CD4-positive, alpha-beta T cell (primary cell): ENCODE data around the gene ZNF17. TPM values are rescaled to one million over a fixed set of nuclear protein-coding genes. Genes with fewer than 3 reads are reported as not detected.

Source experiments
- ATAC-seq: fragments of 200-7000 bp; cut with Tn5 transposase; one replicate; pipeline ENCODE4 v1.10.0; 2022; ENCODE audit warnings: mild to moderate bottlenecking; ENCODE audit not compliant: poor library complexity
- CTCF ChIA-PET: fragments of 350-600 bp; sonication (Branson Sonifier 250); formaldehyde crosslinking; loops from one replicate; lab custom pipeline; 2021; ENCODE audit warnings: antibody characterized with exemption, inconsistent platforms; lab: Charles Lee
- POLR2A ChIA-PET: fragments of 350-600 bp; sonication (Branson Sonifier 250); formaldehyde crosslinking; loops from one replicate; lab custom pipeline; 2021; ENCODE audit warnings: antibody characterized with exemption, inconsistent platforms; lab: Charles Lee
- DNase-seq, 14 experiments: peaks; one replicate each; pipeline ENCODE4 v3.0.0-alpha.2; 2013 to 2020; ENCODE audit warnings: mixed read lengths in 2 of 14
- H3K27ac ChIP-seq, 2 donors: one replicate each; pipeline versions ENCODE4 v1.5.1 to v1.7.0; 2013; ENCODE audit warnings: low read length in 2 of 2, low read depth in 1 of 2, mild to moderate bottlenecking in 1 of 2
- H3K27me3 ChIP-seq, 2 experiments: 1 replicate in 1 of 2; 2 replicates in 1 of 2; pipeline versions ENCODE4 v1.6.1 to v1.7.0; 2013; ENCODE audit warnings: low read length in 2 of 2, control low read depth in 1 of 2, mild to moderate bottlenecking in 1 of 2, moderate library complexity in 1 of 2; ENCODE audit not compliant: insufficient read depth in 2 of 2, control insufficient read depth in 1 of 2
- H3K36me3 ChIP-seq: one replicate; pipeline ENCODE4 v1.6.1; 2013; ENCODE audit warnings: low read length, control low read depth; ENCODE audit not compliant: insufficient read depth
- H3K4me1 ChIP-seq: one replicate; pipeline ENCODE4 v1.6.1; 2013; ENCODE audit warnings: low read length, control low read depth; ENCODE audit not compliant: insufficient read depth
- H3K4me3 ChIP-seq: one replicate; pipeline ENCODE4 v1.5.1; 2013; ENCODE audit warnings: mild to moderate bottlenecking, low read length, moderate library complexity
- H3K9me3 ChIP-seq, 2 experiments: 1 replicate in 1 of 2; 2 replicates in 1 of 2; pipeline versions ENCODE4 v1.6.1 to v1.7.0; 2013; ENCODE audit warnings: low read length in 2 of 2, mild to moderate bottlenecking in 2 of 2, control low read depth in 1 of 2, moderate library complexity in 1 of 2; ENCODE audit not compliant: control insufficient read depth in 1 of 2, insufficient read depth in 1 of 2
- H3K27ac Mint-ChIP-seq: one replicate; pipeline ENCODE4 v1.8.0; 2020; ENCODE audit warnings: mixed read lengths
- H3K27me3 Mint-ChIP-seq: one replicate; pipeline ENCODE4 v1.8.0; 2021; ENCODE audit warnings: mixed read lengths
- H3K36me3 Mint-ChIP-seq: one replicate; pipeline ENCODE4 v1.8.0; 2021; ENCODE audit warnings: low read depth, mixed read lengths
- H3K4me1 Mint-ChIP-seq: one replicate; pipeline ENCODE4 v1.8.0; 2021; ENCODE audit warnings: low read depth, mixed read lengths
- H3K4me3 Mint-ChIP-seq: one replicate; pipeline ENCODE4 v1.8.0; 2020; ENCODE audit warnings: mild to moderate bottlenecking, mixed read lengths
- H3K9me3 Mint-ChIP-seq: one replicate; pipeline ENCODE4 v1.8.0; 2020; ENCODE audit warnings: mixed read lengths
- CTCF ChIP-seq: fragments of 200-600 bp; IDR thresholded peaks from one replicate; pipeline ENCODE4 v1.8.0; 2022; ENCODE audit warnings: antibody characterized with exemption, mild to moderate bottlenecking
- intact Hi-C, 2 experiments: fragments of 100-400 bp; cut with DNase I in 1 of 2; cut with micrococcal nuclease in 1 of 2; formaldehyde crosslinking; loops; one replicate each; pipeline versions ENCODE4 v1.15.1 to v1.9.0; 2023 to 2025; cut with DNase I, micrococcal nuclease
- total RNA-seq, 174 experiments: library from RNA in 2 of 174; stranded (reverse) in 2 of 174; gene quantifications; one replicate each; pipeline ENCODE4 v1.2.3 and lab custom pipeline; 2021 to 2026

The ZNF17 gene
- total RNA-seq, 2 experiments from 2014 or later = 9.3 to 10.0 TPM

- ATAC-seq (no peak), DNase-seq (no peak)
- TF ChIP-seq CTCF = no peak
- peaks cover 75% of the 10 kb centered on the region for H3K36me3 Mint-ChIP-seq
- H3K4me1 Mint-ChIP-seq = no peaks in the 10 kb centered on the region
- no peaks in the 10 kb centered on the region for H3K27me3 Mint-ChIP-seq
- no peaks in the 10 kb centered on the region for H3K4me1 ChIP-seq
- H3K27ac Mint-ChIP-seq = no peak overlapping the region
- no peak overlapping the region for H3K4me3 Mint-ChIP-seq
- H3K9me3 Mint-ChIP-seq = peaks cover 21% of the 10 kb centered on the region
- intact Hi-C loops = no loop called here
- no peaks in the 10 kb centered on the region for H3K27me3 ChIP-seq
- H3K27ac ChIP-seq = no peak overlapping the region
- no peaks in the 10 kb centered on the region for H3K36me3 ChIP-seq
- H3K4me3 ChIP-seq = no peak overlapping the region
- peaks cover 27 to 57% of the 10 kb centered on the region in 2 experiments for H3K9me3 ChIP-seq
- ChIA-PET CTCF (no interaction called here), POLR2A (no interaction called here)
Measured at GRCh38 chr19:57466489-57466888, 55.5 kb downstream of the ZNF17 start.

Other genes with a start within 250 kb of the ZNF17 start
- not detected for gene DUXA, start 243.7 kb upstream of the ZNF17 start, total RNA-seq
- 10 to 100 TPM; 40.5 to 40.7 TPM for gene ZNF264, start 219.7 kb upstream of the ZNF17 start, total RNA-seq
- gene AURKC, start 180.1 kb upstream of the ZNF17 start, total RNA-seq = under 1 TPM; 0.41 to 0.89 TPM
- gene ZNF805, start 170.5 kb upstream of the ZNF17 start, total RNA-seq = 10 to 100 TPM; 33.1 to 33.7 TPM
- 10 to 100 TPM; 64.9 to 65.0 TPM for gene ZNF460, start 130.7 kb upstream of the ZNF17 start, total RNA-seq
- 1 to 10 TPM; 4.0 to 4.3 TPM for gene ZNF543, start 90.7 kb upstream of the ZNF17 start, total RNA-seq
- 1 to 10 TPM; 4.9 to 5.4 TPM for gene ZNF304, start 59.9 kb upstream of the ZNF17 start, total RNA-seq
- gene TRAPPC2B, start 47.6 kb upstream of the ZNF17 start, total RNA-seq = 10 to 100 TPM; 11.5 to 12.7 TPM
- 1 to 10 TPM; 1.4 to 2.1 TPM for gene ZNF547, start 47.6 kb upstream of the ZNF17 start, total RNA-seq
- 10 to 100 TPM; 68.3 to 70.4 TPM for gene ZNF548, start 21.3 kb upstream of the ZNF17 start, total RNA-seq
- 1 to 10 TPM; 5.7 to 6.2 TPM for gene ZNF749, start 24.2 kb downstream of the ZNF17 start, total RNA-seq
- gene VN1R1, start 46.0 kb downstream of the ZNF17 start, total RNA-seq = under 1 TPM; 0.11 to 0.16 TPM
- gene ZNF772, start 66.4 kb downstream of the ZNF17 start, total RNA-seq = 1 to 10 TPM; 2.5 to 3.2 TPM
- 1 to 10 TPM; 8.3 to 9.2 TPM for gene ZNF419, start 76.6 kb downstream of the ZNF17 start, total RNA-seq
- 10 to 100 TPM; 20.3 to 22.3 TPM for gene ZNF773, start 88.8 kb downstream of the ZNF17 start, total RNA-seq
- gene ZNF549, start 116.2 kb downstream of the ZNF17 start, total RNA-seq = 10 to 100 TPM; 10.1 to 11.1 TPM
- 10 to 100 TPM; 15.7 to 20.0 TPM for gene ZNF550, start 148.7 kb downstream of the ZNF17 start, total RNA-seq
- gene ZNF416, start 167.8 kb downstream of the ZNF17 start, total RNA-seq = 1 to 10 TPM; 5.2 to 5.7 TPM
- 1 to 10 TPM; 6.9 to 7.1 TPM for gene ZIK1, start 173.0 kb downstream of the ZNF17 start, total RNA-seq
- 1 to 10 TPM; 2.7 to 3.4 TPM for gene ZNF530, start 188.7 kb downstream of the ZNF17 start, total RNA-seq
- 10 to 100 TPM; 24.6 to 25.7 TPM for gene ZNF134, start 203.1 kb downstream of the ZNF17 start, total RNA-seq
- 10 to 100 TPM; 29.3 to 30.5 TPM for gene ZNF211, start 222.0 kb downstream of the ZNF17 start, total RNA-seq